Upper lobe of right lung (tissue), 1 donor: ENCODE results near the gene CNIH4. TPM values are rescaled to one million over a fixed set of nuclear protein-coding genes. Genes with fewer than 3 reads are reported as not detected.
"Not testable (repeated sequence)": the region's sequence is repeated elsewhere in the genome, so short reads cannot be mapped to it uniquely, and the experiment has no call there.

Source experiments
- ATAC-seq: fragments of 200-7000 bp; cut with Tn5 transposase; one replicate; pipeline ENCODE4 v1.9.1; 2020; ENCODE audit warnings: mild to moderate bottlenecking, moderate library complexity
- DNase-seq: peaks from one replicate; pipeline ENCODE4 v3.0.0-alpha.2; 2020
- H3K27ac ChIP-seq: fragments of 200-600 bp; one replicate; pipeline ENCODE4 v1.8.0; 2022
- H3K27me3 ChIP-seq: fragments of 200-600 bp; one replicate; pipeline ENCODE4 v1.8.0; 2022; ENCODE audit warnings: mild to moderate bottlenecking
- H3K36me3 ChIP-seq: fragments of 200-600 bp; one replicate; pipeline ENCODE4 v1.8.0; 2022
- H3K4me1 ChIP-seq: fragments of 200-600 bp; one replicate; pipeline ENCODE4 v1.8.0; 2022
- H3K4me3 ChIP-seq: fragments of 200-600 bp; one replicate; pipeline ENCODE4 v1.8.0; 2022; ENCODE audit warnings: mild to moderate bottlenecking
- H3K9me3 ChIP-seq: fragments of 200-600 bp; one replicate; pipeline ENCODE4 v1.8.0; 2022
- CTCF ChIP-seq: fragments of 200-600 bp; IDR thresholded peaks from one replicate; pipeline ENCODE4 v1.8.0; 2022; ENCODE audit warnings: antibody characterized with exemption
- intact Hi-C: fragments of 100-400 bp; cut with DNase I; formaldehyde crosslinking; loops from one replicate; pipeline ENCODE4 v1.11.0; 2022
- total RNA-seq: library from RNA; stranded (reverse); fragmentation: NEBNext Ultra II Directional; extraction: Animal tissue kit (Norgen Biotek cat#: 25700); gene quantifications from one replicate; pipeline ENCODE4 v1.2.1, GENCODE V29; 2021
- donor health status: DM: no; HTN: yes; CAD: no; lungs with severe emphysema.

The CNIH4 gene
- total RNA-seq, 1 donor from 2014 or later = 76.6 TPM

GRCh38 chr1:224339442-224340033 is 17.1 kb upstream of the CNIH4 start:
- ATAC-seq = no peak
- DNase-seq = no peak
- Histone ChIP-seq H3K27me3 (no peaks in the 10 kb centered on the region), H3K9me3 (peaks cover 20% of the 10 kb centered on the region), H3K4me3 (no peak overlapping the region), H3K4me1 (peaks cover 7% of the 10 kb centered on the region), H3K27ac (peak overlapping the region; percentile 76), H3K36me3 (no peaks in the 10 kb centered on the region)
- intact Hi-C loops = loop anchor here (10.0 kb wide), 1 partner anchor 225 kb away; the partner anchor contains the start of gene FBXO28
- TF ChIP-seq CTCF = no peak

GRCh38 chr1:224340453-224341384 is 16.0 kb upstream of the CNIH4 start:
- H3K27me3 ChIP-seq, intact Hi-C loops, H3K4me1 ChIP-seq, H3K36me3 ChIP-seq: not testable (repeated sequence)
- peak overlapping the region; percentile 40 for H3K27ac ChIP-seq
- H3K9me3 ChIP-seq = peaks cover 20% of the 10 kb centered on the region
- peak; percentile 75 for ATAC-seq
- H3K4me3 ChIP-seq = peak overlapping the region; percentile 51
- peak; percentile 71 for DNase-seq

GRCh38 chr1:224343679-224344078 is 13.0 kb upstream of the CNIH4 start:
- Histone ChIP-seq H3K36me3 (no peaks in the 10 kb centered on the region), H3K27ac (no peak overlapping the region), H3K4me1 (peaks cover 7% of the 10 kb centered on the region), H3K9me3 (peaks cover 20% of the 10 kb centered on the region), H3K27me3 (no peaks in the 10 kb centered on the region), H3K4me3 (no peak overlapping the region)
- intact Hi-C loops = no loop called here
- TF ChIP-seq CTCF = no peak
- DNase-seq (no peak), ATAC-seq (no peak)

- no peak for DNase-seq
- H3K4me3 ChIP-seq = no peak overlapping the region
- ATAC-seq = no peak
- intact Hi-C loops = no loop called here
- no peak for TF ChIP-seq CTCF
- no peaks in the 10 kb centered on the region for H3K36me3 ChIP-seq
- H3K27ac ChIP-seq = no peak overlapping the region
- H3K27me3 ChIP-seq = no peaks in the 10 kb centered on the region
- no peaks in the 10 kb centered on the region for H3K4me1 ChIP-seq
- peaks cover 14% of the 10 kb centered on the region for H3K9me3 ChIP-seq
These were observed 8.5 kb upstream of the CNIH4 start for GRCh38 chr1:224348137-224348536.

- H3K27ac ChIP-seq, DNase-seq, H3K36me3 ChIP-seq, intact Hi-C loops, H3K4me1 ChIP-seq, H3K4me3 ChIP-seq, ATAC-seq, H3K9me3 ChIP-seq, H3K27me3 ChIP-seq: not testable (repeated sequence)
These were observed 7.0 kb upstream of the CNIH4 start for GRCh38 chr1:224349716-224350115.

- H3K4me3 ChIP-seq, H3K9me3 ChIP-seq, ATAC-seq, H3K27me3 ChIP-seq, H3K36me3 ChIP-seq, H3K27ac ChIP-seq, DNase-seq, intact Hi-C loops, H3K4me1 ChIP-seq: not testable (repeated sequence)
These were observed 4.1 kb upstream of the CNIH4 start for GRCh38 chr1:224352436-224353085.
